Skeletal muscle cell (primary cell): ENCODE results near the gene WDR54.

Source experiments
- DNase-seq: peaks from one replicate; pipeline ENCODE4 v3.0.0-alpha.2; 2010; ENCODE audit warnings: low read depth
- H3K4me3 ChIP-seq: 2 replicates; pipeline ENCODE4 v1.5.1; 2011; ENCODE audit warnings: low read depth, mild to moderate bottlenecking, control low read depth, low read length, moderate library complexity

Gene WDR54, protein sequence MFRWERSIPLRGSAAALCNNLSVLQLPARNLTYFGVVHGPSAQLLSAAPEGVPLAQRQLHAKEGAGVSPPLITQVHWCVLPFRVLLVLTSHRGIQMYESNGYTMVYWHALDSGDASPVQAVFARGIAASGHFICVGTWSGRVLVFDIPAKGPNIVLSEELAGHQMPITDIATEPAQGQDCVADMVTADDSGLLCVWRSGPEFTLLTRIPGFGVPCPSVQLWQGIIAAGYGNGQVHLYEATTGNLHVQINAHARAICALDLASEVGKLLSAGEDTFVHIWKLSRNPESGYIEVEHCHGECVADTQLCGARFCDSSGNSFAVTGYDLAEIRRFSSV

DNA sequence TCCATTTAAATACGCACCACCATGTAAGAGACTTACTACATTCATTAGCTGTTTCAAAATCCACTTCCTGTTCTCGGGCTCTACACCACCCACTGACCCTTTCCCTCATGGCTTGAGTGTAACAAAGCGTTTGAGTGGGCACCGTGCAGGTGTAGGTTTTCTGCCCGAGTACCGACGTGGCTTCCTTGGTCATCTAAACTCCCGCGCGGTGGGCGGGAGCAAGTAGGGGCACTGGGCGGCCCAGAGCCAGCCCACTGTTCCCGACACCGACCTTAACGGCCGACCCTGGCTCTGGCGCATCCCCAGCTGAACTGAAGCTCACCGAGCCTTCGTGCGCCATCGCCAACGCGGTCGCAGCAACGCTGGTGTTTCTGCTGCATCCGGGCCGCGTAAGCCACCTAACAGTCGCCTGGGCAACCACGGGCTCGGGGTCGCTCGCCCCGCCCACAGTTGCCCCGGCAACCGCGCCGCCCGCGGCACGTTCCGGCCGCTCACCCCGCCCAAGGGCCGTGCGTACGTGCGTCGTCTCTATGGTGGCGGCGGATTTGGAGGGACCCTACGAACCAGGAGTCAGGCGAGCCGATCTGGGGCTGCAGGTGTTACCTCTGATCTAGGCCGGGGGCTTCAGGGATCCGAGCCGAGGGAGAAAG lies at the start of gene WDR54, which contains the start of gene C2orf81:
WDR54 (plus strand) TSS at position 510 of the 650 bp plus-strand sequence. CDS start 424 bp downstream, outside the sequence.
C2orf81 (minus strand) TSS at position 399 of the 650 bp plus-strand sequence; CDS start at position 340, 59 bp downstream.
- peak; percentile 55 for DNase-seq

DNA sequence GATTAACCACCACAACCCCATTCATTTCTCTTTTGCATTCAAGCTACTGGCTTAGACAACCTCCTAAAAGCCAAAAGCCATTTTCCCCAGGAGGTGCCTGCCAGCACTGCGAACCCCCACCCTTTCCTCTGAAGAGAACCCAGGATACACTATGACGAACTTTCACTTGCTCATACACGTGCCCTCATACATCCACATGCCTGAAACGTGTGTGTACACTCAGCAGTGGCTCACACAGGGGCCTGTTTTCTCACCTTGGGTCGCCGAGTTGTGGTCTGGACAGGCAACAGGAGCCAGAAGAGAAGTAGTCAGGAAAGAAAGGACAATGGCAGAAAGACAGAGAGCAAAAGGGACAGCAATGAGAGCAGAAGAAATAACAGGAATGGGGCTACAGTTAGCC lies 48.9 kb upstream of the WDR54 start:
- no peak for DNase-seq
- no peak overlapping the region for H3K4me3 ChIP-seq

More for the DNA sequence above, at the start of gene WDR54, which contains the start of gene C2orf81:
- peak within 1 kb of the TSS; percentile 82 for H3K4me3 ChIP-seq

DNA sequence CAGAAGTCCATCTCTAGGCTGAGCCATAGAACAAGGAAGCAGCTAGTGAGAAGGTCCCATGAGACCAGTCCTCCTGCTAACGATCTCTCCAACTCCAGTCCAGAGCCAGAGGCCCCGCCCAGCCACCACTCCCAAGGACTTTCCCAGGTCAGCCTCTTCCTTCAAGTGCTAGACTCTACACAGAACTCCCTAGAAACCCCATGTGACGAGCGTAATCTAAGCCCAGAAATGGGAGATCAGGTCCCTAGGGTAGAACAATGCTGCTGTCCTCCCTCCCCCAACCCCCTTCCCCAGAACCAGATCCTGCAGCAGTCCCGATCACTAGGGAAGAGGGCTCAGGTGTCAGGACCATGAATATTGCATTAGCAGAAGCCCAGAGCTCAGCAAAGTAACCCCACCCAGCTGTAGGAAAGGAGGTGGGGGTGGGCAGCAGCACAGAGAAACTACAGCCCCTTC lies 48.3 kb upstream of the WDR54 start:
- no peak overlapping the region for H3K4me3 ChIP-seq
- peak; percentile 24 for DNase-seq

DNA sequence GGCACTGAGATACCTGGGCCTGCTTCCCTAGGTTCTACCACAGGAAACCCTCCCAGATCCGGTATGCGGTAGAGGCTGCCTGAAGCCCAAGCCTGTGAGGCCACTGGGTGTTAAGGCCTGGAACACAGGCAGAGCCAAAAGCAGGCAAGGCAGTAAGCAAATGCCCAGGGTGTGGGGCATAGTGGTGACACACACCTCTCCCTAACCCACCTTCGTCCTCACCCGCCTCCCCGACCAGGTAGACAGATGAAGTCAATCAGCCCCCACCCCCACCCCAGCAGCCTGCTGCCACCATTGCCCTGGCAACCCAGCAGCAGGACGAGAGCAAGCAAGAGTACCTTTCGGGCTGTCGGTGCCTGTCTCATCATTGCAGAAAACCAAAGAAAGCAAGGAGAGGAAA lies 47.5 kb upstream of the WDR54 start:
- DNase-seq, result no peak
- H3K4me3 ChIP-seq, result peak overlapping the region; percentile 40

DNA sequence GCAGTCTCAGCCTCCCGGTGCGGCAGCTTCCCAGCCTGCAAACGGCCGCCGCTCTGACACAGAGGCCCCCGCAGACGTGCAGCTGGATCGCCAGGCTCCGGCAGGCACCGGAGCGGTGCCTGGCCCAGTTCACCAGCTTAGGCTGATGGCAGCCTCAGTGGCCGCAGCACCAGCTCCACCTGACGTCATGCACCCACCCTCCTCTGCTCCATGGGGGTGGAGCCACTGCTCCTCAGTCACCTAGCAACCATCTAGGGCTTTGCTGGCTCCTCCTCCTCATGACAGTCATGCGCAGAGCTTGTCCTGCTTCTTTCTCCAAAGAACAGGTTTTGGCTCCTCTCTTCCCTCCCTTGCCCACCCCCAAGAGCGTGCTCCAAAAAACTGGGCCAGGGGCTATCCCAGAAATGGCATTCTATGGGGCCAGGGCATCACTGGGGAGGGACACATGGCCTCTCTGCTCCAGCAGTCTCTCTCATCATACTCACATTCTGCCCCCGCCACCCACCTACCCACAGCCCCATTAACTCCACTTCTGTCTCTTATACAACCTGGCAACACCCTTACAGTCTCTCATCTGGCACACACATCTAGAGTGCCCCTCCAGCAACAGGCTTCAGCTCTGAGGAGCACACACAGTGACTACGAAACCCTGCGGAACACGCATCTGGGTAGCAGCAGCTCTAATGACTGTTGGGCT lies 46.9 kb upstream of the WDR54 start:
- H3K4me3 ChIP-seq, result peak overlapping the region; percentile 40
- DNase-seq, result peak; percentile 55

DNA sequence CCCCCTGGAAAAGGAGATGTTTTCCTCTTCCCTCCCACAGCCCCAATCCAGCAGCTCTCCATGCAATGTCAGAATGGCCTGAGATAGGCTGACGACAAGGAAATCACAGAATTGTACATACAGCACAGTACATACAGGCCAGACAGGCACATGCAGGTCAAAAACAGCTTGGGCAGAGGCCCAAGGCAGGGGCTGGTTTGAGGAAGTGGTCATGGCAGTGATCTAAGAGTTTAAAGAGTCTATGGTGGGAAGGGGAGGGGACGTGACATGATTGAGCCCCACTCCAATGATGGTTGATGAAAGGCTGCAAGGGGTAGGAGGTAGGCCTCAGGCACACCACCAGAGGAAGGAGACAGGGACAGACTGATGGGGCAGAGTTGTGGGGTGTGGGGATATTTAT lies 45.7 kb upstream of the WDR54 start:
- no peak overlapping the region for H3K4me3 ChIP-seq
- DNase-seq, result no peak

DNA sequence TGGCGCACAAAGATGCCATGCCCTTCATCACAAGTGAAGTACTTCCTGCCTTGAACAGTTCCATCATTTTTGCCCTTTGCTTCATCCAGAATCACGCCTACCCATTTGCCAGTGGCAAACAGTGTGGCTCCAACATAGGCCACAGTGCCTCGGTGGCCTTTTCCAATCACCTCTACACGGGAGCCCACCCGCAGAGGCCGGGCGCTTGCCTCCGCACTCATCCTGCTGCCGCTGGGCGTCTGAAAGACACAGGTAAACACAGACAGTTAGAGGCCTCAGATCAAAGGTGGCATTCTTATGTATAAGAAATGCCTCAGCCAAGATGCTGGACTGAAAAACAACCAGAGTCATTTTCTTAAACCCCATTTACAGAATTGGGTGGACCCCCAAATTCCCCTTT lies 43.5 kb upstream of the WDR54 start:
- DNase-seq, result no peak
- H3K4me3 ChIP-seq, result no peak overlapping the region

DNA sequence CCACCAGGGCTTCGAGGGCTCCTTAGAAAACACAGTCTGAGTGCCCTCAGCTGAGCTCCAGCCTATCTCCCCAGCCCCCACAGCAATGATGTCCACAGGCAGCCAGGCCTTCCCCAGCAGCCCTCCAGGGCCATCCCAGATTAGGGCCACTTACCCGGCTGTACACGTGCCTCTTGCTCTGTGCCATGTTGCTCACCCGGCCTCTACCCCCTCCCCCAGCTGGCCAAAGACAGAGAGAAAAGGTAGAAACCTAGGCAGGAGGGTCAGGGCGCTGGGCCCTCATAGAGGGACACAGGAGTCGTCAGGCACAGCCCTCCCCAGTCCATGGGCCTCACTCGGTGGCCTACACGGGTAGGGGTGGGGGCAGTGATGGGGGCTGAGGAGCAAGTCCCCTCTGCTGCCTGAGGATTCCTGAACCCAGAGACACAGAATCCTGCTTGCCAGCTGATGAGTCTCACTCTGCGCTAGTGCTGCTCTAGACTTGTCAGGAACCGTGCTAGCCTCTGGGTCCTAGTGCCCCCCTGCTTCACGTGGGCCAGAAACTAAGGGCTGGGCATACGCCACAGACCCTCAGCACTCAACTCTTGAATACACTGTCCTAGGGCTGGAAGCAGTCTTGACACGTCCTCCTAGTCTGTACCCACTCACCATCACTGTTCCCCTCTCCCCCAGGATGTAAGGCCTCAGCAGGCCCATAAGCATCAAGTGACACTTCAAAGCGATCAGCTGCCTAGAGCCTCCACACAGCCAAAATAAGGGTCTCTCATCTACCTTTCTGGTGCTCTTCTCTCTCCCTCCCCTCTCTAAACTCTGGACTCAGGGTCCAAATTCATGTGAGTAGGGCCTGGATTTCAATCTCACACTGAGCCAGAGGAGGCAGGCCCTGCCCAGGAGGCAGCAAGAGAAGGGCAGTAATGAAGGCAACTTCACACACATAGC lies 41.4 kb upstream of the WDR54 start, which contains the start of gene DCTN1:
DCTN1 (minus strand) TSS at position 461 of the 939 bp plus-strand sequence; CDS start at position 187, 274 bp downstream.
- peak within 1 kb of the TSS; percentile 53 for H3K4me3 ChIP-seq

DNA sequence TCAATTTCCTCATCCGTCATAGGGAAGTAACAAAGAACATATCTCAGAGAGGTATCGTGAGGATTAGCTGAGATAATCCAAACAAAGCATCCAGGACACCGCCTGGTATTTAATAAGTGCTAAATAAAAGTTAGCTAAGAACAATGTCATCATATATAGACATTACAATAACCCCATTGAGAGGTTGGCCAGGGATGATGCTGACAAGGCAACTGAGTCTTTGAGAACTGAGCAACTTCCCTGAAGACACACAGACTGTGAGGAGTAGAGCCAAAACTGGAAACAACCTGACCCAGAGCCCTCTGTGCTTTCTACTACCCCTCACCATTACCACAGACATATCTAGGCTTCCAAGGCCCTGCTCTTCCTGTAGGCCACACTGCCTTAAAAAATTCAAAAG lies 39.8 kb upstream of the WDR54 start:
- no peak for DNase-seq
- no peak overlapping the region for H3K4me3 ChIP-seq

More for the DNA sequence above, 41.4 kb upstream of the WDR54 start, which contains the start of gene DCTN1:
- no peak for DNase-seq

DNA sequence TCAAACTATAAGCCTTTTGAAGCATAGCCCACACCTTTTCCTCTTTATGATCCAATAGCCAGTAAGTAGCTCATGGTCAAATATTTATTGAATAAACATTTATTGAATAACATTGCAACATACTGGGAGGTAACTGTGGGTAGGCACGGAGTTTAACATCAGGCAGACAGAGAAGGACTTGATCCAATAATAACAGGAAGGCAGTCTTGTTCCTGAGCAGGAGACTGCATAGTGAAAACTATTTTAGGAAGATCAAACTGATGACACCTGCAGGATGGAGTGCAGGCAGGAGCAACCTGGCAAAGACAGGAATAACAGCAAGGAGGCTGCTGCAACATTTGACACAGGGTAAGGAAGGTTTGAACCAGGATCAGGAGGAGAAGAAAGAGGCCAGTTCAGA lies 38.3 kb upstream of the WDR54 start:
- peak; percentile 42 for DNase-seq
- H3K4me3 ChIP-seq, result no peak overlapping the region

DNA sequence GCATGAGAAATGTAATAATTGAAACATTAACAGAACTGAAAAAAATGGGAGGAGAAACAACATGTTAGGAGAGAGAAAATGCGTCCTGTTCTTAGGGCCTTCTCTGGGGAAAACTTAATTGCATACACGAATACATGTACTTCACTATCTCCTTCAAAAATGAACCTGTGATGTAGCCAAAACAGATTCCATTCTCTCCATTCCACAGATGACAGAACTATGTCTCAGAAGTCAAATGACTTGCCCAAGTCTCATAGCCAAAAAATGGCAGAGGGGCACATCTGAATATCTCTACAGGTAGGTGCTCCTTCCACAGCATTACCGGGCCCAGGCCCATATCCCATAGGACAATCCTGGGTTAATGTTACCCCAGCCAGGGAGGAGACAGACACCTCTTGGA lies 37.5 kb upstream of the WDR54 start:
- DNase-seq, result no peak
- H3K4me3 ChIP-seq, result no peak overlapping the region

DNA sequence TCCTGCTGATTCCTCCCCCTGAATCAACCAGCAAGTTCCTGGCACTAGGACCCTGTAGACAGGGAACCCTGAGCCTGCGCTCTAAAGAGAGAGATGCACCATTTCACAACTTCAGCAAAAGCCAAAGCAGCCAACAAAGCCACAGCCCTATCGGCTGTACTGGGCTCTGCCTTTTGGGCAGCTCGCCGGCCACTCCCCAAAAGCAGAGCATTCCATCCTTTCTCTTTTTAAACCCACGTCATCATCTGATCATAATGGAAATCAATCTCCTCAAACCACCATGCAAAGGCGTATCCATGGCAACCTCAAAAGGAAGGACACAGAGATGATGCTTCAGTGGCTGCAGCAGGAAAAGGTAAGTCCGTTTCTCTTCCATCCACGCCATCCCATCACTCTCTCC lies 36.1 kb upstream of the WDR54 start:
- H3K4me3 ChIP-seq, result no peak overlapping the region
- no peak for DNase-seq

DNA sequence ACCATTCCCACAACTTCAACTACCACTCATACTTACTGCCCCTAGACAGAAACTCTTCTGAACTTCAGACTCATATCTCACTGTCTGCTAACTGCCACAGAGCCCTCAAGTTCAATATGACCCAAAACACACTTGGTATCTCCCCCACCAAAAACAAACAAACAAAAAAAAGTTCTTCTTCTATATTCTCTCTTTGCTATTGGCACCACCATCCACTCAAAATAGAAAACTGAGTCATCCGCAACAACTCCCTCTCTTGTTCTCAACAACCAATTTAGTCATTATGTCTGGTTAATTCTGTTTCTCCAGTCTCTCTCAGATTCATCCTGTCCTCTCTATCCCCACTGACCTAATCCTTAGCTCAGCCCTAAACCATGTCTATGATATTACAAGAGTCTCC lies 34.2 kb upstream of the WDR54 start:
- H3K4me3 ChIP-seq, result no peak overlapping the region
- no peak for DNase-seq

DNA sequence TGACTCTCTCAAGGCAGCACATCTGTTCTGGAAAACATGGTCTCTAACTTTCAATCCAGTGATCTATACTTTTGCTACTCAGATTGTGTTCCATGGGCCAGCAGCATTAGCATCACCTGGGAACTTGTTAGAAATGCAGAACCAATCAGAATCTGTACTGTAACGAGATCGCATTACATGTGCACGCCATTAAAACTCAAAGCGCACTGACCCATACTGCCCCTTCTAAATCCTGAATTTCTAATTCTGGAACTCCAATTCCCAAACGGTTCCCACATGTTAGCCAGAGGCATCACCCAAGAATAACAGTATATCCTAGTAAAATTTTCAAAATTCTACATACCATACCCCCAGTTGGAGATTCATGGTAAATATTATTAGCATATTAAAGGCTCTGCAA lies 30.9 kb upstream of the WDR54 start:
- H3K4me3 ChIP-seq, result peak overlapping the region; percentile 90
- DNase-seq, result no peak

DNA sequence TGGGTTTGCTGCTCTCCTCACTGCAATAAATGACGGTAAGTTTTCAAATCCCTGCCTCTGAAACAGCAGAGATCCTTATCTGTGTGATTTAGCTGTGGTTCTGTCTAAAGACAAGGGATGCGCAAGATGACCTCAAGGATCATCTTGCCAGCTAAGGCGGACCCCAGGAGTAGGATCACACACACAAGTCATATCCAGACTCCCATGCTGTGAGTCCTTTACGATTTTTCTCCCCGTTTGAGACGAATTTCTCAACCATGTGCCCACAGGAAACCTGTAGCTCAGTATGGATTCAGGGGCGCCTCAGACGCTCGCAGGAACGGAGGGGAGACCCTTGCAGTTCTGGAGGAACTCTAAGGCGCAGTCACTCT lies 30.3 kb upstream of the WDR54 start:
- peak overlapping the region; percentile 90 for H3K4me3 ChIP-seq
- no peak for DNase-seq

DNA sequence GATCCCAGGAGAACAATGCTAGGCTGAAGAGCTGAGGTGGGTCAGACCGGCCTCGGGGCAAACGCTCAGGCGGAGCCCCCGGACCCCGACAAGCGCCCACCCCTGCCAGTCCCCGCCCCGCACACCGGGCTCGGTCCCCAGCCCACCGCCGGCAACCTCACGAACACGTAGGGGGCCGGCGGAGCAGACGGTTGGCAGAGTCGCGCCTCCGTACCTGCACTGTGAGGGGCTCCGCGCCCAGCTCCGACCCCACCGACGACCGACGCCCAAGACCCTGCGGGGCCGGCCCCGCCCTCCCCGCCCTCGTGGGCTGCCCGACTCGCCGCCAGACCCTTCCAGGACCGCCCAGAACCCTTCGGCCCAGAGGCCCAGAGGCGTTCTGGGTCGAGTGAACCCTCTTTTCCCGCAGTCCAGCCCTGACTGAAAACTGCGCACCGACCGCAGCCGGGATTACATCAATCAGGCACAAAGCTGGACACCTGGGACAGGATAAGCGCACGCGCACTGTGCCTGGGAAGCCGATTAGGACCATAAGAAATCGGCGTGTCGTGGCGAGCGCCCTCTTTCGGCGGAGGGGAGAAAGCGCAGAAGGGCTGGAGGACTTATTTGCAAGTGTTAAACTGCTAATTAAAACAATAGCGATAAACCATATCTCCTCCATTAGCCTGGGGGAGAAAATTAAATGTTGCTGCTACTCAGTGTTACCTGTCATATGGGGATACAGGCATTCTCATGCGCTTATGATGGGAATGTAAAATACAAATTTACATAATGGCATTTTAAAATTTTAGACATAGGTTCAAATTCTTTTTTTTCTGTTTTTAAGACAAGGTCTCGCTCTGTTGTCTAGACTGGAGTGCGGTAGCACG lies 29.7 kb upstream of the WDR54 start:
- peak; percentile 56 for DNase-seq
- H3K4me3 ChIP-seq, result peak overlapping the region; percentile 90

DNA sequence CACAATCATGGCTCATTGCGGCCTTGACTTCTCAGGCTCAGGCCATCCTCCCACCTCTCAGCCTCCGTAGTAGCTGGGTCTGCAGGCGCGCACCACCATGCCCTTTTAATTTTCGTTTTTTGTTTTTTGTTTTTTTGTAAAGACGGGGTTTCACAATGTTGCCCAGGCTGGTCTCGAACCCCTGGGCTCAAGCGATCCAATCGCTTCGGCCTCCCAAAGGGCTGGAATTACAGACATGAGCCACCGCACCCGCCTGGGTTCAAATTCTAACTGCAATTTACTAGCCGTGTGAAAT lies 29.1 kb upstream of the WDR54 start:
- H3K4me3 ChIP-seq, result no peak overlapping the region
- DNase-seq, result no peak

DNA sequence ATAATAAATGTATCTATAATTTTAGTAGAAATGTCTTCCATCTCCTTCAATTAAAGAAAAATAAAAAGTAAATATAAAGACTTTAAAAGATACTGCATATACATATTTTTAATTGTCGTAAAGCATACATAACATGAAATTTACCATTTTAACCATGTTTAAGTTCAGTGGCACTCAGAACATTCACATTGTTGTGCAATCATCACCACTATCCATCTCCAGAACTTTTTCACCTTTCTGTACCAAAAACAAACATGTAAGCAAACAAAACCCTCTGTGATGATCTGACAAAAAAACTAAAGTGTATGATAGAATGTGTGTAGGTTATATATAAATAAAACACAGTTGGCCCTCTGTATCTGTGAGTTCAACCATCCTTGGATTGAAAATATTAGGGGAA lies 28.0 kb upstream of the WDR54 start:
- H3K4me3 ChIP-seq, result no peak overlapping the region
- no peak for DNase-seq
